Heart left ventricle (tissue), 16 donors: Measurements from ENCODE around the gene DDX47. TPM values are rescaled to one million over a fixed set of nuclear protein-coding genes. Genes with fewer than 3 reads are reported as not detected.
"Not testable (repeated sequence)": the region's sequence is repeated elsewhere in the genome, so short reads cannot be mapped to it uniquely, and the experiment has no call there.

ENCODE experiments used
- ATAC-seq, 4 donors: fragments of 200-7000 bp; cut with Tn5 transposase; one replicate each; pipeline ENCODE4 v1.9.1; 2020 to 2022; ENCODE audit warnings: moderate library complexity in 4 of 4, mild to moderate bottlenecking in 3 of 4, moderate number of reproducible peaks in 1 of 4
- DNase-seq, 5 donors: peaks; one replicate each; pipeline ENCODE4 v3.0.0-alpha.2; 2020
- H3K27ac ChIP-seq, 12 donors: fragments of 200-600 bp; sonication (generic) in 4 of 12; one replicate each; pipeline versions ENCODE4 v1.5.0 to v1.8.0; 2016 to 2022; ENCODE audit warnings: mild to moderate bottlenecking in 2 of 12
- H3K27me3 ChIP-seq, 9 donors: fragments of 200-600 bp; sonication (generic) in 2 of 9; one replicate each; pipeline versions ENCODE4 v1.5.1 to v1.8.0; 2016 to 2022; ENCODE audit warnings: mild to moderate bottlenecking in 3 of 9
- H3K36me3 ChIP-seq, 9 donors: fragments of 200-600 bp; sonication (generic) in 2 of 9; one replicate each; pipeline versions ENCODE4 v1.5.0 to v1.8.0; 2018 to 2022; ENCODE audit warnings: mild to moderate bottlenecking in 2 of 9
- H3K4me1 ChIP-seq, 12 donors: fragments of 200-600 bp; sonication (generic) in 4 of 12; one replicate each; pipeline versions ENCODE4 v1.5.0 to v1.8.0; 2016 to 2022; ENCODE audit warnings: mild to moderate bottlenecking in 3 of 12
- H3K4me3 ChIP-seq, 12 donors: fragments of 200-600 bp; sonication (generic) in 4 of 12; one replicate each; pipeline versions ENCODE4 v1.5.0 to v1.8.0; 2017 to 2022; ENCODE audit warnings: mild to moderate bottlenecking in 9 of 12, moderate library complexity in 4 of 12
- H3K9me3 ChIP-seq, 12 donors: fragments of 200-600 bp; sonication (generic) in 4 of 12; one replicate each; pipeline versions ENCODE4 v1.5.0 to v1.8.0; 2016 to 2022; ENCODE audit warnings: mild to moderate bottlenecking in 1 of 12
- POLR2A ChIP-seq, 2 donors: fragments of 450-650 bp; IDR thresholded peaks; one replicate each; pipeline ENCODE4 v1.6.1; 2017; ENCODE audit warnings: antibody characterized with exemption in 2 of 2, mild to moderate bottlenecking in 2 of 2, moderate library complexity in 2 of 2
- WGBS, 4 donors: extraction: QIAGEN DNeasy Blood & Tissue Kit in 2 of 4; methylation state at CpG; one replicate each; pipeline versions ENCODE4 v1.1.5 to v1.1.7; 2013 to 2018; 5-methylcytosine and 5-hydroxymethylcytosine counted together
- intact Hi-C, 10 donors: fragments of 100-400 bp; cut with DNase I; formaldehyde crosslinking; loops; one replicate each; pipeline versions ENCODE4 v1.11.1 to v1.14.2; 2022
- polyA plus RNA-seq, 2 donors: library from polyadenylated mRNA; stranded (reverse); fragments of 200-250 nt; gene quantifications; one replicate each; pipeline ENCODE4 v1.2.3, GENCODE V29; 2013
- total RNA-seq, 9 donors: library from RNA; depleted of rRNA in 2 of 9; stranded (reverse); fragments of >200 nt in 2 of 9; fragmentation: NEBNext Ultra II Directional in 3 of 9; extraction: Animal tissue kit (Norgen Biotek cat#: 25700) in 3 of 9; gene quantifications; one replicate each; pipeline versions ENCODE4 v1.1.0 to v1.2.4, GENCODE V29; 2016 to 2023
- TF ChIP-seq, protein P1 (sequence below), 12 donors: fragments of 200-600 bp; sonication (generic) in 4 of 12; IDR thresholded peaks; one replicate each; pipeline versions ENCODE4 v1.5.0 to v1.8.0; 2018 to 2022; ENCODE audit warnings: antibody characterized with exemption in 12 of 12, mild to moderate bottlenecking in 5 of 12
- donor health status: ischemic (EF 13 %, LVEDD 7.1; RV severe dilation, severe dysfunction).
- donor health status: healthy with polysubstance abuse.
- donor health status: DM: no; HTN: yes; CAD: no.
- donor health status: DM: no; HTN: no; CAD: no.
- donor health status: ischemic (EF 25% LVEDD 6.9; RV normal size, moderate dysfunction).
- donor health status: ischemic (EF 25% LVEDD 5.7; RV mildly dilated, moderate dysfunction).
- donor health status: healthy.
- donor health status: DM: yes; HTN: yes; CAD: no.
- donor health status: ischemic (EF 35%, LVEDD 5.7; RV mildly dilated, moderate dysfunction).
- donor health status: nonischemic (EF 11% LVEDD 7.7; RV severe dilation, severe dysfunction).
- donor health status: DM: yes; HTN: yes; CAD: no.
- donor health status: PGD.
- donor health status: ischemic (EF 29% LVEDD 5.4; RV normal size, mild dysfunction).
- donor health status: nonischemic (EF 23%, LVEDD 6.1; RV moderate dilation, normal function).

DDX47 gene
- total and polyA plus RNA-seq, 11 donors = 13.7 to 38.2 (median 27.1) TPM

DNA sequence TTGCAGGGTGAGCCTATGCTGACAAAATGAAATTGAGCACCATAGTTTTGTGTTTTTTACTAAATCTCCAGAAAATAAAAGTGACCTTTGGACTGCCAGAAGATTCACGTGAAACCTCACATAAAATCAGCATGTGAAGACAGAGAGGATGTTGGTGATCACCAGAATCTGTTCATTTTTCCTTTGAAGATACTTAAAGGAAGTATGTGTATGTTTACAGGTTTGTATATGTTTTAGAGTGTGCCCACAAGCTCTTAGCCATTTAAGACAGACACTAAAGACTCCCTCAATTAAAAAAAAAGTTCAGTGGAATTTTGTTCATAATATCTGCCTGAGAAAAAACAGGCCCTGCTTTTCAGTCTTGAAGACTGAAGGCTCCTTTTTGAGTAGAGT, 25.9 kb downstream of the DDX47 start:
- 83 to 100% (median 90%) methylated on average over 1 of the region's 1 CpG for WGBS, 4 donors
- ATAC-seq (no peak), DNase-seq (no peak)
- Histone ChIP-seq H3K4me3 (no peak overlapping the region), H3K27me3 (no peaks in the 10 kb centered on the region), H3K36me3 (peaks cover 0 to 8% (median 2%) of the 10 kb centered on the region in 9 donors), H3K4me1 (peaks cover 0 to 4% (median 0%) of the 10 kb centered on the region in 12 donors), H3K27ac (no peak overlapping the region), H3K9me3 (no peaks in the 10 kb centered on the region)
- intact Hi-C loops = loop anchor here in 6 of 10 donors (5.0 to 10.0 kb wide), 2 partner anchors 143 to 146 kb away; no protein-coding TSS in a partner anchor
- TF ChIP-seq POLR2A (IDR thresholded peaks at IDR 0.05) = no peak
- TF ChIP-seq, protein P1, sequence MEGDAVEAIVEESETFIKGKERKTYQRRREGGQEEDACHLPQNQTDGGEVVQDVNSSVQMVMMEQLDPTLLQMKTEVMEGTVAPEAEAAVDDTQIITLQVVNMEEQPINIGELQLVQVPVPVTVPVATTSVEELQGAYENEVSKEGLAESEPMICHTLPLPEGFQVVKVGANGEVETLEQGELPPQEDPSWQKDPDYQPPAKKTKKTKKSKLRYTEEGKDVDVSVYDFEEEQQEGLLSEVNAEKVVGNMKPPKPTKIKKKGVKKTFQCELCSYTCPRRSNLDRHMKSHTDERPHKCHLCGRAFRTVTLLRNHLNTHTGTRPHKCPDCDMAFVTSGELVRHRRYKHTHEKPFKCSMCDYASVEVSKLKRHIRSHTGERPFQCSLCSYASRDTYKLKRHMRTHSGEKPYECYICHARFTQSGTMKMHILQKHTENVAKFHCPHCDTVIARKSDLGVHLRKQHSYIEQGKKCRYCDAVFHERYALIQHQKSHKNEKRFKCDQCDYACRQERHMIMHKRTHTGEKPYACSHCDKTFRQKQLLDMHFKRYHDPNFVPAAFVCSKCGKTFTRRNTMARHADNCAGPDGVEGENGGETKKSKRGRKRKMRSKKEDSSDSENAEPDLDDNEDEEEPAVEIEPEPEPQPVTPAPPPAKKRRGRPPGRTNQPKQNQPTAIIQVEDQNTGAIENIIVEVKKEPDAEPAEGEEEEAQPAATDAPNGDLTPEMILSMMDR (IDR thresholded peaks at IDR 0.05) = no peak

DNA sequence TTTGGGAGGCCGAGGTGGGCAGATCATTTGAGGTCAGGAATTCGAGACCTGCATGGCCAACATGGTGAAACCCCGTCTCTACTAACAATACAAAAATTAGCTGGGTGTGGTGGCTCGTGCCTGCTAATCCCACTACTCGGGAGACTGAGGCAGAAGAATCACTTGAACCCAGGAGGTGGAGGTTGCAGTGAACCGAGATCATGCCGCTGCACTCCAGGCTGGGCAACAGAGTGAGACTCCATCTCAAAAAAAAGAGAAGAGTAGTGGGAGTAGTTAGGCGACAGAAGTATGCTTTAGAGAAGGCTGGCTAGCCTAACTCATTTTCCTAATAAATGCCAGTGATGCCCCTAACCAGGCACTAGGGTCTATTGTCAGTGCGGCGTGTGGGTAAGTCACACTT, 26.3 kb downstream of the DDX47 start:
- DNase-seq, H3K9me3 ChIP-seq, H3K36me3 ChIP-seq, H3K27me3 ChIP-seq, H3K4me1 ChIP-seq, H3K27ac ChIP-seq, ATAC-seq, H3K4me3 ChIP-seq: not testable (repeated sequence)
- 92 to 97% (median 96%) methylated on average over 10 of the region's 10 CpGs for WGBS, 4 donors
- intact Hi-C loops = loop anchor here in 6 of 10 donors (5.0 to 10.0 kb wide), 2 partner anchors 143 to 145 kb away; no protein-coding TSS in a partner anchor

DNA sequence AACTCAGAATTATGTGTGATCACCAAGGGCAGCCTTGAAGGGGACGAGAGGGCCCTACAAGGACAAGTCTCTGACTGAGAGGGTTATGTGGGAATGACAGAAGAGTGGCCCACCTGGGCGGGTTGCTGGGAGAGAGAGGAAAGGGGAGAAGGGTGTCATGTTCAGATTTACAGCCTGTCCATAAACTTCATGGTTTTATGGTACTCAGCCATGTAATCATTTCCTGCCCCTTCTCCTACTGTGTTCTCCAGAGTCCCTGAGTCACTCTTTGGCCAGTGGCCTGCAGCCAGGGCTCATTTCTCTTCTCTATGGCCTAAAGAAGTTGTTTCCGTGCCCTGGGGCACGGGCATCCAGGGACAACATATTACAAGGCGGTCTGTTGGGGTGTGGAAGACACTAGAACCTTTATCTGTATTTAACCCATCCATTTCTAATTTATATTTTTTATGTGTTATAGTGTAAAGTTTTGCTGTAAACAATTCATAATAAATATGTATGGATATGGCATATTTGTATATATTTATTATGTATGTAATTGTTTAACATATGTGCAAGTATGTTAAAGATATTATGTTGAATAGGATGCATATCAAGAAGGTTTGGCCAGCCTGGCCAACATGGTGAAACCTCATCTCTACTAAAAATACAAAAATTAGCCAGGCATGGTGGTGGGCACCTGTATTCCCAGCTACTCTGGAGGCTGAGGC, 26.9 kb downstream of the DDX47 start:
- Histone ChIP-seq H3K27ac (no peak overlapping the region), H3K27me3 (no peaks in the 10 kb centered on the region), H3K4me1 (peaks cover 0 to 4% (median 0%) of the 10 kb centered on the region in 12 donors), H3K9me3 (no peaks in the 10 kb centered on the region), H3K4me3 (no peak overlapping the region), H3K36me3 (peaks cover 0 to 6% (median 0%) of the 10 kb centered on the region in 9 donors)
- ATAC-seq (peak in 2 of 4 donors; percentile 39 to 52), DNase-seq (no peak)
- intact Hi-C loops = loop anchor here in 7 of 10 donors (5.0 to 10.0 kb wide), 3 partner anchors 47 to 145 kb away; no protein-coding TSS in a partner anchor
- TF ChIP-seq, protein P1 (IDR thresholded peaks at IDR 0.05) = no peak
- no peak for TF ChIP-seq POLR2A (IDR thresholded peaks at IDR 0.05)
- 72 to 86% (median 78%) methylated on average over 5 of the region's 5 CpGs for WGBS, 4 donors

DNA sequence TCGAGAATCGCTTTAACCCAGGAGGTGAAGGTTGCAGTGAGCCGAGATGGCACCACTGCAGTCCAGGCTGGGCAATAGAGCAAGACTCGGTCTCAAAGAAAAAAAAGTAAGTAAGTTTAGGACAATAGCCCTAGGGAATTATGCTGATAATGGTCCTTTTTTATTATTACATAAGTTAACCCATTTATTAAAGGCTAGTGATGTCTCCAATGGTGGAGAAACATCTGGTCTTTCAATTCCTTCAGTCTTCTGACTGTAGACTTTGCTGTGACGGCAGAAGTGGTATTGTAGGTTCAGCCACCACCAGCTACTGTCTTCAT, 27.4 kb downstream of the DDX47 start:
- Histone ChIP-seq H3K4me3 (no peak overlapping the region), H3K27ac (no peak overlapping the region), H3K4me1 (peaks cover 0 to 4% (median 0%) of the 10 kb centered on the region in 12 donors), H3K27me3 (no peaks in the 10 kb centered on the region), H3K9me3 (no peaks in the 10 kb centered on the region), H3K36me3 (peaks cover 0 to 1% (median 0%) of the 10 kb centered on the region in 9 donors)
- DNase-seq (no peak), ATAC-seq (no peak)
- WGBS, 4 donors = 89 to 94% (median 91%) methylated on average over 5 of the region's 5 CpGs
- intact Hi-C loops = loop anchor here in 2 of 10 donors (5.0 kb wide), 1 partner anchor 47 kb away; no protein-coding TSS in a partner anchor
- TF ChIP-seq, protein P1 (IDR thresholded peaks at IDR 0.05) = no peak

DNA sequence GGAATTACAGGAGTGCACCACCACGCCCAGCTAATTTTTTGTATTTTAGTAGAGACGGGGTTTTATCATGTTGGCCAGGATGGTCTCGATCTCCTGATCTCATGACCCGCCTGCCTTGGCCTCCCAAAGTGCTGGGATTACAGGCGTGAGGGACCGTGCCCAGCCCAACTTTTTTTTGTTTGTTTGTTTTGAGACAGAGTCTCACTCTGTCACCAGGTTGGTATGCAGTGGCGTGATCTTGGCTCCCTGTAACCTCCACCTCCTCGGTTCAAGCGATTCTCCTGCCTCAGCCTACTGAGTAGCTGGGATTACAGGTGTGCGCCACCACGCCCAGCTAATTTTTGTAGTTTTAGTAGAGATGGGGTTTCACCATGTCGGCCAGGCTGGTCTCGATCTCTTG, 28.3 kb downstream of the DDX47 start:
- DNase-seq, H3K4me1 ChIP-seq, H3K27ac ChIP-seq, H3K27me3 ChIP-seq, H3K4me3 ChIP-seq, ATAC-seq, H3K36me3 ChIP-seq, H3K9me3 ChIP-seq: not testable (repeated sequence)
- intact Hi-C loops = loop anchor here in 2 of 10 donors (5.0 kb wide), 1 partner anchor 46 kb away; no protein-coding TSS in a partner anchor
- 91 to 96% (median 93%) methylated on average over 13 of the region's 13 CpGs for WGBS, 4 donors
